Esophagus (tissue), 2 donors: ENCODE data around the gene NECAB3. TPM values are rescaled to one million over a fixed set of nuclear protein-coding genes. Genes with fewer than 3 reads are reported as not detected.

Source experiments
- H3K27ac ChIP-seq, 2 donors: one replicate each; pipeline ENCODE4 v1.5.1; 2013; ENCODE audit warnings: low read depth in 2 of 2, mild to moderate bottlenecking in 2 of 2, inconsistent platforms in 1 of 2, low read length in 1 of 2, moderate library complexity in 1 of 2
- H3K27me3 ChIP-seq, 2 donors: one replicate each; pipeline ENCODE4 v1.6.1; 2013; ENCODE audit warnings: low read length in 2 of 2, control low read depth in 1 of 2, mild to moderate bottlenecking in 1 of 2; ENCODE audit not compliant: insufficient read depth in 2 of 2, control insufficient read depth in 1 of 2
- H3K36me3 ChIP-seq, 2 donors: one replicate each; pipeline ENCODE4 v1.6.1; 2013; ENCODE audit warnings: low read length in 1 of 2; ENCODE audit not compliant: control insufficient read depth in 2 of 2, insufficient read depth in 2 of 2
- H3K4me1 ChIP-seq, 2 donors: one replicate each; pipeline ENCODE4 v1.6.1; 2013; ENCODE audit warnings: low read length in 1 of 2; ENCODE audit not compliant: control insufficient read depth in 2 of 2, insufficient read depth in 2 of 2
- H3K4me3 ChIP-seq, 2 donors: one replicate each; pipeline ENCODE4 v1.5.1; 2013; ENCODE audit warnings: low read length in 2 of 2, mild to moderate bottlenecking in 2 of 2, low read depth in 1 of 2, moderate library complexity in 1 of 2
- H3K9me3 ChIP-seq, 2 donors: one replicate each; pipeline ENCODE4 v1.6.1; 2013; ENCODE audit warnings: mild to moderate bottlenecking in 2 of 2, low read depth in 1 of 2, low read length in 1 of 2, moderate library complexity in 1 of 2; ENCODE audit not compliant: control insufficient read depth in 2 of 2, insufficient read depth in 1 of 2
- WGBS, 2 donors: extraction: QIAGEN DNeasy Blood & Tissue Kit; methylation state at CpG; one replicate each; pipeline ENCODE4 v1.1.7; 2013; 5-methylcytosine and 5-hydroxymethylcytosine counted together
- polyA plus RNA-seq, 2 donors: library from polyadenylated mRNA; stranded (reverse); fragments of 200-250 nt; gene quantifications; one replicate each; pipeline ENCODE4 v1.2.3, GENCODE V29; 2013
- donor health status: healthy with polysubstance abuse.
- donor health status: Bipolar disorder and iron deficiency.

NECAB3 gene
- polyA plus RNA-seq, 2 donors, result 13.5 to 18.4 TPM

DNA sequence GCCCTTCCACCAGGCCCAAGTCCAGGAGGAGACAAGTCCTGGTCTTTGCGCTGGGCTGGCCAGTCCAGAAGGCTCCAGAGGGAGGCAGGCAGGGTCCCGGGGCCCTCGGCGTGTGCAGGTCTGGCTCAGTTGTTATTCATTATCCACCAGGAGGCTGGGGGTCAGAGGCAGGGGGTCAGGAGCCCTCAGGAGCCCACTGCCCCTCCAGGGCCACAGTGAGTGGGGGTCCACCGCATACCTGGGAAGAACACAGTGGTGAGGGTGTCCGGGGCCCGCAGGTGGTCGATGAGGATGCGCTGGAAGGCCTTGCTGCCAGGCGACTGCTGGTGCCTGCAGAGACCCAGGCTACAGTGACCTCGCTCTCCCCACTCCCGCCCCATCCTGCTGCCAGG lies 16.5 kb downstream of the NECAB3 start:
- peaks cover 6 to 18% of the 10 kb centered on the region in 2 donors for H3K4me1 ChIP-seq
- no peak overlapping the region for H3K27ac ChIP-seq
- H3K9me3 ChIP-seq, result no peaks in the 10 kb centered on the region
- H3K4me3 ChIP-seq, result no peak overlapping the region
- H3K36me3 ChIP-seq, result peaks cover 4 to 15% of the 10 kb centered on the region in 2 donors
- H3K27me3 ChIP-seq, result no peaks in the 10 kb centered on the region
- WGBS, 2 donors, result 93 to 96% methylated on average over 12 of the region's 12 CpGs

DNA sequence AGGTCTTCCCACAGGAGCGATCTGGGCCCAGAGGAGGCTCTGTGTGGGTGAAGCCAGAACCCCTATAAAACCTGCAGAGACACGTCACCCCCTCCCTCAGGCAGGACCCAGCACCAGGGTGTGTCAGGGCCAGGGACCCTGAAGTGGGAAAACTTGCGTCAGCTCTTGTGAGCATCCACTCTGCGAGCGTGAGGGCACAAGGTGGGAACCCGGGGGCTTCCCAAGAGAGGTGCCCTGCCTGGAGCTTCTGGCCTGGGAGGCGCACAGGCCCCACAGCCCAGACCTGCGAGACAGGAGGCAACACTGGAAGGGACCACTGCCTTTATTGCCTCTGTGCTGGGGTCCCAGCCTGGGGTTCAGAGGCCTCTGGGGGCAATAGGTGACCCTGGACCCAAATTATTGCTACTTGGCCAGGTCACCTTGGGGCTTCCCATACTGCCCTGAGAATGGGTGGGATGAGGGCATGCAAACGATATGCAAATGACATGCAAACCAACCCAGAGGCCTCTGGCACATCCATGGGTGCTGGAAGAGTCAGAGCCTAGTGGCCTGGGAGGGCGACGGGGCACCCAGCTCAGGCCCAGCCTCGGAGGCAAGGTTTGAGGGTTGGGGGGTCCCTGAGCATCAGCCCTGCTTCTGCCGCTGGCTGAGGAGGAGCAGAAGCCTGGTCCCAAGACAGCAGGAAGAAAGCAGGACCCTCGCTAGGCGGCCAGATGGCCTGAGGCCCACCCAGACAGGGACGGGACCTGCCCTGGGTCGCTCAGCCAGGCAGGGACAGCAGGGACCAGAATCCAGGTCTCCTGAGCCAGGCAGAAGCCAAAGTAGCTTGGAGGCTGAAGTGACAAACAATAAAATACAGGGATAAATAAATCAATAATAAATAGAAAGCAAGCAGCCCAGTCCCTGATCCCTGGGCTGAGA lies 17.2 kb downstream of the NECAB3 start:
- Histone ChIP-seq H3K27me3 (no peaks in the 10 kb centered on the region), H3K27ac (no peak overlapping the region), H3K9me3 (no peaks in the 10 kb centered on the region), H3K36me3 (peaks cover 4 to 15% of the 10 kb centered on the region in 2 donors), H3K4me3 (no peak overlapping the region), H3K4me1 (peaks cover 6 to 18% of the 10 kb centered on the region in 2 donors)
- WGBS, 2 donors, result 94 to 96% methylated on average over 17 of the region's 17 CpGs

DNA sequence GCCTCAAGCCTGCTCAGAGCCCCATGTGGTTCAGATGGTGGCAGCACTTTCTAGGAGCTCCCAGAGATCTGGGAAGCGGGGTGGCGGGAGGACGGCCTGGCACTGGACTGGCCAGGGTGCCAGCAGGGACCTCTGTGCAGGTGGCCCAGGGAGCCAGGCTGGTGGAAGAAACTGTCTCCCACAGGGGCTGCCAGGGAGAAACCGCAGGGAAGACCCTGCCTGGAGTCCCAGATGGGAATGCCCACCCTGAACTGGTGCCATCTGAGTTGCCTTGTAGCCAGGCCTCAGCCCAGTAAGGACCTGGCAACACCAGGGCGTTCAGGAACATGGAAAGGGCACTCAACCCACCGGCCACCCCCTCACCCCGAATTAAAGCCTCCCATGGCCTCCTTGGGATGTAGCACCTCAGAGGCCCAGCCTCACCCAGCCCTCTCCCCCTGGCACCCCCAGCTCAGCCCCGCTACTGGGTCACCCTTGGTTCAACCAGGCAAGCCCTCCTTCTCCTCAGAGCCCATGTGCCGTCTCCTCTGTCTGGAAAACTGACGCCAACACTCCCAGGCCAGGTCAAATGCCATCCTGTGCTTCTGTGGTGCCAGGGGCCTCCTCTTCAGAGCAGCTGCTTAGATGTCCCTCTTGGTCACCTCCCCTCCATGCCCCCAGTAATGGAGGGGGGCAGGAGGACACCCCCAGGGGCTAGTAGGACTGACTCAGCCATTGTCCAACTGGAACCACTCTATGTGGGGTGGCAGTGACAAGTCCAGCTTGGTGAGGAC lies 18.0 kb downstream of the NECAB3 start:
- Histone ChIP-seq H3K9me3 (no peaks in the 10 kb centered on the region), H3K4me1 (peaks cover 6 to 20% of the 10 kb centered on the region in 2 donors), H3K4me3 (no peak overlapping the region), H3K36me3 (peaks cover 4 to 15% of the 10 kb centered on the region in 2 donors), H3K27me3 (no peaks in the 10 kb centered on the region), H3K27ac (no peak overlapping the region)
- 91 to 93% methylated on average over 10 of the region's 10 CpGs for WGBS, 2 donors

DNA sequence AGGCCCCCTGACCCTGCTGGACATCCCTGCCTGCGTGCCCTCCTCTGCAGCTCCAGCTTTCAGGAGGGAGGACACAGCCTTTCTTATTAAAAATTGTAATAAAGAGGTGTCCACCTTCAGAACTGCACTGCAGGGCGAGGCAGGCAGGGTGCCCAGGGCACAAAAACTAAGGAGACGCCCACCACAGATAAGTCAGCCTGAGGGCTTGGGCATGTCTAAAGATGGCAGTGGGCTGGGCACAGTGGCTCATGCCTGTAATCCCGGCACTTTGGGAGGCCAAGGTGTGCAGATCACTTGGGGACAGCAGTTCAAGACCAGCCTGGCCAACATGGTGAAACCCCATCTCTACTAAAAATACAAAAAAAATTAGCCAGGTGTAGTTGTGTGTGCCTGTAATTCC lies 19.1 kb downstream of the NECAB3 start:
- Histone ChIP-seq H3K27me3 (no peaks in the 10 kb centered on the region), H3K4me3 (no peak overlapping the region), H3K9me3 (no peaks in the 10 kb centered on the region), H3K27ac (peak overlapping the region in 1 of 2 donors; percentile 37), H3K4me1 (peaks cover 8 to 25% of the 10 kb centered on the region in 2 donors), H3K36me3 (peaks cover 4 to 15% of the 10 kb centered on the region in 2 donors)
- 48 to 53% methylated on average over 4 of the region's 4 CpGs for WGBS, 2 donors

DNA sequence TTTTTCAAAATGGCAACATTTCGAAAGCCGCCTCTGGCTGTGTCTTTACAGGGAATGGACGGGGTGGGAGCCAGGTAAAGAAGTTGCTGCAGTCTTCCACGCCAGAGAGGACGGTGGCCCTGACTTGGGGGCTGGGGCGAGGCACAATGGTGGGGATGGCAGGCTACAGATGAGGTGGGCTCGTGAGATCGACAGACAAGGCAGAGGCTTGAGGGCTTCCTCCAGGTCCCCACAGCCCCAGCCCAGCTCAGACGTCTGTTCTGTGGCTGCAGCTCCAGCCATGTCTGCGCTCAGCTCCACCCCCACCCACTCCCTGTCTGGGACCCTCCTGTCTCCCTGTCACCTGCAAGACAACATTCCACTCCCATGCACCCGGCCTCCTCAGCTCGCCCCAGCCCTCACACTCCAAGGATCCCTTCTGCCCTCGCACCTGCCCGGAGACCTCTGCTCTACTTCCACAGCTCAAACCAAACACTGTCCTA lies 19.5 kb downstream of the NECAB3 start:
- Histone ChIP-seq H3K4me1 (peaks cover 11 to 28% of the 10 kb centered on the region in 2 donors), H3K27me3 (no peaks in the 10 kb centered on the region), H3K4me3 (no peak overlapping the region), H3K27ac (peak overlapping the region in 1 of 2 donors; percentile 37), H3K9me3 (no peaks in the 10 kb centered on the region), H3K36me3 (peaks cover 4 to 11% of the 10 kb centered on the region in 2 donors)
- 58 to 61% methylated on average over 13 to 14 of the region's 14 CpGs for WGBS, 2 donors

DNA sequence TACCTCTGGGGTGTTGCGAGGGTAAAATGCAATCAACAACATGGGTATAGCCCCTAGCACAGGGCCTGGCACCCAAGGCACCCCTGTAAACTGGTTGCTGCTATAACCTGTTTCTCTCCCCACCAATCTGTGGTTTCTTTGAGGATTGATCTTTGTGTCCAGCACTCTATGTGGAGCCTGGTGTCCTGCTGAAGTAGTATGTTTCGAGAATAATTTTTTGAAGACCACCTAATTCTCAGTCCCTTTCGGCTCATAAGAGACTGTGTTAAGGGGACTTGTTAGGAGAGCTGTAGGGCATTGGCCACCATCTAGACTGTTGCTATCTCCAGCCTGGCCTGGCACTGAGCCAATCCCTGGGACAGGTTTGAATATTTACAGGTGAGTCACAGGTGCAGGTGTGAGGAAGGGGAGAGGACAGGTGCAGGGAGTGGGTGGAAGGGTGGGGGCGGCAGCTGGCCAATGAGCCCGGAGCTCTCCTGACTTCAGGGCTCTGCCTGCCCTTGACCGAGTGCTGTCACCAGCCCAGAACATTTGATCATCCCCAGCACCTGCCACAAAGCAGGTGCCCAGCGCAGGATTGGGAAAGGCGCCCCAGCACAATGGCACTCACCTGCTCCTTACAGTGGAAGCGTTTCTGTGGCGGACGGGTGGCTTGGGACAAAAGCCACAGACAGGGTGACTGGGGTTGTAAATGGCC lies 20.2 kb downstream of the NECAB3 start:
- peak overlapping the region; percentile 50 to 68 for H3K27ac ChIP-seq
- no peak overlapping the region for H3K4me3 ChIP-seq
- no peaks in the 10 kb centered on the region for H3K27me3 ChIP-seq
- no peaks in the 10 kb centered on the region for H3K9me3 ChIP-seq
- WGBS, 2 donors, result 60 to 61% methylated on average over 11 of the region's 11 CpGs
- peaks cover 15 to 32% of the 10 kb centered on the region in 2 donors for H3K4me1 ChIP-seq
- peaks cover 4 to 5% of the 10 kb centered on the region in 2 donors for H3K36me3 ChIP-seq

DNA sequence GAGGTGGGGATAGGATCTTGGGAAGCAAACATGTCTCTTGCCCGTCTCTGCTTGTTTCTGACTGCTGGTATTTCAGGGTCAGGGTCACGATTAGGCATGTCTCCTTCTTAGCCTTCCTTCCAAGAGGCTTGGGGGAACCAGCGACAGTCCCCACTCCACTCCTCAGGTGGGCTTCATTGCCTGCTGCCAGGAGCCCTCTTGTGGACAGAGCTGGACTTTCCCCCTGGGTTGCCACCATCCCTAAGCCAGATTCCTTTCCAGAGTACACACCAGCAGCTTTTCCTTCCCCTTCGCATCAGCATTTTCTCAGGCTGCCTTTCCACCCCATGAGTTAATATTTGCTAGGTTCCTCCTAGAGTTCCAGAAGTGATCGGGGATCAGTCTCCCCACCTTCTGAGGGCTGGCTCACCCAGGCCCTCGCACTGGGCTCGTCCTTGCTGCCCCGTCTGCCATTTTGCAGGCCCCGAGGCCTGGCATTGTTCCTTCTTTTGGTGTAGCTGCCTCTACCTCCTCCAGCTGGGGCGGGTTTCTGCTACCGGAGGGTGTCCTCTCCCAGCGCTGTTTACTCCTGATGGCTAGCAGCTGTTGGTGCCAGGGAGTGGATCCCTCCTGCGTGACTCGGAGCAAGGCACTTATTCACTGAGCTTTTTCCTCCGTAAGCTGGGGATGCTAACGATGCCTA lies 20.9 kb downstream of the NECAB3 start:
- Histone ChIP-seq H3K4me3 (no peak overlapping the region), H3K27ac (peak overlapping the region; percentile 50 to 68), H3K4me1 (peaks cover 18 to 37% of the 10 kb centered on the region in 2 donors), H3K36me3 (peaks cover 0 to 4% of the 10 kb centered on the region in 2 donors), H3K27me3 (no peaks in the 10 kb centered on the region), H3K9me3 (no peaks in the 10 kb centered on the region)
- 31 to 38% methylated on average over 16 of the region's 16 CpGs for WGBS, 2 donors

DNA sequence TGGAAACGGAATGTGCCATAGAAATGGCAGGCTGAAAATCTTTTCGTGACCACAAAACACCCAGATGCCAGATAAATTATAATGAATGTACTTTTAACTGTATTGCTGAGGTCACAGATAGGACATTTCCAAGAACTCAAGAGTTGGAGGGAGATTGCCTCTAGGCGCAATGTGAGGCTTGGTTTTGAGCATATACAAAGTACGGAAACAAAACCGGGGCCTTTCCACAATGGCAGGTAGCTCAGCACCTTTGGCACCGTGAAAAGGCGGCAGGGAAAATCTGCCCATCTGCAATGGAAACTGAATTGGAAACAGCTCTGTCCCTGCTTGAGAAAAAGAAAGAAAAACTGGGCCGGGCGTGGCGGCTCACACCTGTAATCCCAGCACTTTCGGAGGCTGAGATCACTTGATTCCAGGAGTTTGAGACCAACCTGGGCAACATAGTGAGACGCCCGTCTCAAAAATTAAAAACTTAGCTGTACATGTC lies 22.6 kb downstream of the NECAB3 start:
- peak overlapping the region; percentile 63 to 89 for H3K27ac ChIP-seq
- peaks cover 20 to 47% of the 10 kb centered on the region in 2 donors for H3K4me1 ChIP-seq
- no peaks in the 10 kb centered on the region for H3K9me3 ChIP-seq
- no peak overlapping the region for H3K4me3 ChIP-seq
- H3K27me3 ChIP-seq, result no peaks in the 10 kb centered on the region
- no peaks in the 10 kb centered on the region for H3K36me3 ChIP-seq
- 47 to 49% methylated on average over 13 of the region's 13 CpGs for WGBS, 2 donors
